Measurements from ENCODE around the gene CPXM2. TPM values are rescaled to one million over a fixed set of nuclear protein-coding genes. Genes with fewer than 3 reads are reported as not detected.

Gene CPXM2
- total and polyA plus RNA-seq, 2 experiments from 2014 or later, result 14.8 to 19.8 TPM

DNA sequence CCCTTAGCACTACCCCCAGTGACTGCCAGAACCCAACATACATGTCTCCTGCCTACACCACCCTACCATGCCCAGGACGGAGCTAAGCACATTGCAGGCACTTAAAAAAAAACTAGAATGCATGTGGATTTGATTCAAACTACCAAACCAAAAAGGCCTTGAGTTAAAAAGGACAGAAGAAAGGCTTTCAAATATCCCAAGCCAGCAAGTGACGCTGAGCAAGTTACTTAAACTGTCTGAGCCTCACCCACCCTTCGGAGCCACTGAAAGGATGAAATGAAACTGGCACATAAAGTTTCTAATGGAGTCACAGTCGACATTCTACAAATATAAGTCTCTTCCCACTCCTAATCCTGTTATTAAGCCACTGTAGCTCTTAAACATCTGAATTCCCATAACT, 1.8 kb downstream of the CPXM2 start:
- no peaks in the 10 kb centered on the region for H3K4me1 ChIP-seq (ENCODE audit: insufficient read depth)
- H3K9me2 ChIP-seq (ENCODE audit: insufficient read depth), result no peaks in the 10 kb centered on the region
- 0 out of 2 replicates have a peak overlapping the region, but pooled peaks have one; percentile 77 for H2AFZ ChIP-seq
- DNase-seq, result peak; percentile 10
- H3K79me2 ChIP-seq (ENCODE audit: insufficient read depth), result no peaks in the 10 kb centered on the region
- 34 to 39% methylated on average over 4 of the region's 4 CpGs for WGBS, 2 experiments (ENCODE audit: low coverage in 1 of 2, low lambda C conversion rate in 2 of 2, missing lambda C conversion rate in 2 of 2)
- H3K9me3 ChIP-seq (ENCODE audit: low read depth), result no peaks in the 10 kb centered on the region
- peak overlapping the region; percentile 68 for H3K4me3 ChIP-seq
- H3K27ac ChIP-seq, result no peak overlapping the region
- H3K4me2 ChIP-seq (ENCODE audit: unreplicated experiment), result peak overlapping the region; percentile 43
- in situ Hi-C loops (cut with MboI), result no loop called here
- H3K27me3 ChIP-seq (replicated peaks; ENCODE audit: insufficient read depth), result peaks cover 3% of the 10 kb centered on the region; the same call in 1 of the 2 replicates
- no peaks in the 10 kb centered on the region for H3F3A ChIP-seq (ENCODE audit: insufficient read depth)
- no peaks in the 10 kb centered on the region for H3K36me3 ChIP-seq (ENCODE audit: low read depth)
- no peaks in the 10 kb centered on the region for H4K20me1 ChIP-seq (ENCODE audit: insufficient read depth)
- TF ChIP-seq EZH2phosphoT487 (IDR thresholded peaks at IDR 0.05; ENCODE audit: insufficient read depth, low read depth) (no peak), EZH2 (IDR thresholded peaks at IDR 0.05; ENCODE audit: insufficient read depth, poor library complexity, severe bottlenecking) (no peak)
- H3K9ac ChIP-seq, result peak overlapping the region; percentile 61

DNA sequence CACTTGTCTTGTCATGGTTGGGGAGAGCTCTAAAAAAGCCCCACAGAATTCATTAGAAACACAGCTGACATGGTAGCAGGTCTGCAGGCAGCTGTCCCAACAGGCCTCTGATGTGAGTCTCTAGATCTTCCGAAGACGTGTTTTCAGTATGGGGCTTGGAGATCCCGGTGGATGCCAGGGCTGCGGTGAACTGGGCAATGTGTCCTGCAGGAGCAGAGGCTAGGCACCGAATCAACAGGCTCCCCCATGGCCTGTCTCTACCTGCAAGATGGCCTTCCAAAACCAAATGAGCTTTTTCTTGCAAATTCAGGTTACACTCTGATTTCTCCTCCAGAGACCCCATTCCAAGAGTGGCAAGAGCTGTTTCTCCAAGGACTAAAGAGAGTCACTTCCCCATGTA, 2.9 kb downstream of the CPXM2 start:
- Histone ChIP-seq H2AFZ (no peak overlapping the region), H3K27me3 (replicated peaks; ENCODE audit: insufficient read depth) (peaks cover 3% of the 10 kb centered on the region; the same call in 1 of the 2 replicates), H3K27ac (no peak overlapping the region), H3K4me1 (ENCODE audit: insufficient read depth) (no peaks in the 10 kb centered on the region), H3K4me2 (ENCODE audit: unreplicated experiment) (no peak overlapping the region), H3F3A (ENCODE audit: insufficient read depth) (no peaks in the 10 kb centered on the region), H3K79me2 (ENCODE audit: insufficient read depth) (no peaks in the 10 kb centered on the region), H4K20me1 (ENCODE audit: insufficient read depth) (no peaks in the 10 kb centered on the region), H3K9me3 (ENCODE audit: low read depth) (no peaks in the 10 kb centered on the region), H3K9ac (no peak overlapping the region), H3K9me2 (ENCODE audit: insufficient read depth) (no peaks in the 10 kb centered on the region), H3K4me3 (no peak overlapping the region), H3K36me3 (ENCODE audit: low read depth) (no peaks in the 10 kb centered on the region)
- no peak for DNase-seq
- 90 to 98% methylated on average over 5 of the region's 5 CpGs for WGBS, 2 experiments (ENCODE audit: low coverage in 1 of 2, low lambda C conversion rate in 2 of 2, missing lambda C conversion rate in 2 of 2)
- in situ Hi-C loops (cut with MboI), result no loop called here
- TF ChIP-seq EZH2 (IDR thresholded peaks at IDR 0.05; ENCODE audit: insufficient read depth, poor library complexity, severe bottlenecking) (no peak), EZH2phosphoT487 (IDR thresholded peaks at IDR 0.05; ENCODE audit: insufficient read depth, low read depth) (no peak)

DNA sequence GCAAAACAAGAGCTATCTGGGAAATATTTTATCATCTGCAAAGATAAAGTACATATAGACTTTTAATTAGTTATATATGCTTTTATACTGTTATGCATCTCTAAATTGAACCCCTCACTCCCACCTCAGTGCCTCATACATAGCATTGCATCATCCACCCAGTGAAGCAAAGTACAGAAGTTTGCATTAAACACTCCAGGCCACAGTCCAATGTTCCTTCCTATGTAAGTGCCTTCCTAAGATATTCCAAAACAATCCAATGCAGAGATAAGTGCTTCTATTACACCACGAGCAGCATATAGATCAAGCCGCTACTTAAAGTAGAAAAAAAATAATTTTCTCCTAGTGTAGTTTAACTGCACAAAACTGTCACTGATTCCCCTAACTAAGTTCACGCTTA, 3.4 kb downstream of the CPXM2 start:
- Histone ChIP-seq H3K9me3 (ENCODE audit: low read depth) (no peaks in the 10 kb centered on the region), H3K79me2 (ENCODE audit: insufficient read depth) (no peaks in the 10 kb centered on the region), H3K4me3 (no peak overlapping the region), H3K9ac (no peak overlapping the region), H3K36me3 (ENCODE audit: low read depth) (no peaks in the 10 kb centered on the region), H3K27me3 (replicated peaks; ENCODE audit: insufficient read depth) (peaks cover 3% of the 10 kb centered on the region; the same call in 1 of the 2 replicates), H3K9me2 (ENCODE audit: insufficient read depth) (no peaks in the 10 kb centered on the region), H2AFZ (no peak overlapping the region), H3K27ac (no peak overlapping the region), H3F3A (ENCODE audit: insufficient read depth) (no peaks in the 10 kb centered on the region), H3K4me2 (ENCODE audit: unreplicated experiment) (no peak overlapping the region), H3K4me1 (ENCODE audit: insufficient read depth) (no peaks in the 10 kb centered on the region), H4K20me1 (ENCODE audit: insufficient read depth) (no peaks in the 10 kb centered on the region)
- in situ Hi-C loops (cut with MboI), result no loop called here
- DNase-seq, result no peak
- WGBS, 2 experiments (ENCODE audit: low coverage in 1 of 2, low lambda C conversion rate in 2 of 2, missing lambda C conversion rate in 2 of 2), result 85 to 91% methylated on average over 3 of the region's 3 CpGs
- TF ChIP-seq EZH2phosphoT487 (IDR thresholded peaks at IDR 0.05; ENCODE audit: insufficient read depth, low read depth) (no peak), EZH2 (IDR thresholded peaks at IDR 0.05; ENCODE audit: insufficient read depth, poor library complexity, severe bottlenecking) (no peak)

DNA sequence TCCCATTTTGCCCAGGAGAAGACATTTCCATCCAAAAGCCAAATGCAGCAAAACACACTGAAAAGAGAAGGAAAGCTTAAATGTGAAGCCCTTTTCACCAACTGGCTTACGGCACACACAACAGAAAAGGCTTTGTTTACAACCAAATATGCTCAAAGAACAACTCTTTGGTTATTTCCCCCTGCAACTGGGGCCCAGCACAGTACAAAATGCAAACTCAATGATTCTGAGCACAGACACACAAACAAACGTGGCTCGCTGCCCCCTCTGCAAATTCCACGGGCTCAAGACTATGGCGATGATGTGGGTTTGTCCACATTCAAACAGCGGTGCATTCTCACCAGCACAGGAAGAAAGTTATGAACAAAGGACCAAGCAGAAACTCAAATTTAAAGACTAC, 5.3 kb downstream of the CPXM2 start:
- H3K4me3 ChIP-seq, result no peak overlapping the region
- H3K9me3 ChIP-seq (ENCODE audit: low read depth), result no peaks in the 10 kb centered on the region
- no peak overlapping the region for H3K27ac ChIP-seq
- H3K27me3 ChIP-seq (replicated peaks; ENCODE audit: insufficient read depth), result no peaks in the 10 kb centered on the region
- in situ Hi-C loops (cut with MboI), result no loop called here
- TF ChIP-seq EZH2phosphoT487 (IDR thresholded peaks at IDR 0.05; ENCODE audit: insufficient read depth, low read depth) (no peak), EZH2 (IDR thresholded peaks at IDR 0.05; ENCODE audit: insufficient read depth, poor library complexity, severe bottlenecking) (no peak)
- no peak overlapping the region for H3K4me2 ChIP-seq (ENCODE audit: unreplicated experiment)
- no peak for DNase-seq
- no peaks in the 10 kb centered on the region for H3K9me2 ChIP-seq (ENCODE audit: insufficient read depth)
- no peak overlapping the region for H3K9ac ChIP-seq
- H4K20me1 ChIP-seq (ENCODE audit: insufficient read depth), result no peaks in the 10 kb centered on the region
- H3K36me3 ChIP-seq (ENCODE audit: low read depth), result no peaks in the 10 kb centered on the region
- H3F3A ChIP-seq (ENCODE audit: insufficient read depth), result no peaks in the 10 kb centered on the region
- H3K4me1 ChIP-seq (ENCODE audit: insufficient read depth), result no peaks in the 10 kb centered on the region
- no peaks in the 10 kb centered on the region for H3K79me2 ChIP-seq (ENCODE audit: insufficient read depth)
- WGBS, 2 experiments (ENCODE audit: low coverage in 1 of 2, low lambda C conversion rate in 2 of 2, missing lambda C conversion rate in 2 of 2), result 90 to 92% methylated on average over 6 of the region's 6 CpGs
- H2AFZ ChIP-seq, result no peak overlapping the region
